NCI-H2227 (cell line): ENCODE data around the gene IMPDH2.

Experiments used
- DNase-seq: peaks from one replicate; lab custom pipeline; 2025; ENCODE audit not compliant: unreplicated experiment; lab: John Stamatoyannopoulos, UW

Gene IMPDH2

DNA sequence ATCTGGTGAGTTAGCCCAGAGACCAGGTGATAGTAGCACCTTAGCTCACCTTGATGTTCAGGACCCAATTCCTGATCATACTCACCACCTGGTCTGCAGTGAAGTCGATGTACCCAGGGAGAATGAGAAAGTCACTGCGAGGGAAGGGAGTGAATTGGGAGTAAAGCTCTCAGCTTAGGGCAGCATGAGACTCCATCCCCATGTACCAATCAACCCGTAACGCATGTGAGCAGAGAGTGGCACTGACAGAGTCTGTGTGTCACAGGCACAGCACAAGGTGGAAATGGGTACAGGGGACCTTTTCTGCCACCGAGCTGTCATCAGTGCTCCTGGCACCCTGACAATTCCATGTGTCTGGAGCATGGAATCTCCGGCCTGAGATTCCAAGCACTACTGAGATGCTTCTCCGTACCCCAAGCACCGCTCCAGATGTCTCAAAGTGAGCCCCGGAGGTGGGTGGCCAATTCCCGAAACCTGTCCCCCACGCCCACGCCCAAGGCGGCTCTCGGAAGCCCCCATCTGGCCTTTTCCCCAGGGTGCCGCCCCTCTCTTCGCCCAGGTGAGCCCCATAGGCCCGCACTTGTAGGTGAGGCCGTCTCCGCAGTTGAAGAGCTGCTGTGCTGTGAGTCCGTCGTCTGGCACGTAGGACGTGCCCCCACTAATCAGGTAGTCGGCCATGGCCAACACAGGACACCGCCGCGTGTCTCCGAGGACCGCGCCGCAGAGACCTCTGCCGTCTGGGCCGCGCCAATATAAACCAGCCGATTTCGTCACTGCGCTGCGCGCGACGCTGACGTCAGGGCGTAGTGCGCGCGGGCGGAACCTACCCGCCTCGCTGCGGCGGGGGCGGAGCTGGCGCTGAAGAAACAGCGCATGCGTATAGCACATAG lies at the start of gene IMPDH2:
IMPDH2 (minus strand) TSS at position 726 of the 890 bp plus-strand sequence; CDS start at position 678, 48 bp downstream.
- peak; percentile 95 for DNase-seq

GRCh38 chr3:49076646-49077045 lies 47.4 kb upstream of the IMPDH2 start:
- no peak for DNase-seq

DNA sequence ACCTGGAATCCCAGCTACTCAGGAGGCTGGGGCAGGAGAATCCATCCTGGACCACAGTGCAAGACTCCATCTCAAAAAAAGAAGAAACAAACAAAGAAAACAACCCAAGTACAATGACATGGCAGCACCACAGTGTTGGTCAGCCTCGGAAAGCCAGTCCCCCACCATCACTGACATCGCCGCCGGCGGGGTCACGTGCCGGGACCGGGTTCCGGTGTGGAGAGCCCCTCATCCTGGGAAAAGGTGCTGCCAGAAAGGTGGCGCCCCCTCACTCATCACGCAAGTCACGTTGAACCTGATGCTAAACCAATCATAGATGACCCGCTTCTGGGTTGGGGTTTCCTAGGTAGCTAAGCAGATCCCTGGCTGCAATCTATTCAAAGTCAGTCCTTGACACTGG lies 46.9 kb upstream of the IMPDH2 start:
- no peak for DNase-seq

DNA sequence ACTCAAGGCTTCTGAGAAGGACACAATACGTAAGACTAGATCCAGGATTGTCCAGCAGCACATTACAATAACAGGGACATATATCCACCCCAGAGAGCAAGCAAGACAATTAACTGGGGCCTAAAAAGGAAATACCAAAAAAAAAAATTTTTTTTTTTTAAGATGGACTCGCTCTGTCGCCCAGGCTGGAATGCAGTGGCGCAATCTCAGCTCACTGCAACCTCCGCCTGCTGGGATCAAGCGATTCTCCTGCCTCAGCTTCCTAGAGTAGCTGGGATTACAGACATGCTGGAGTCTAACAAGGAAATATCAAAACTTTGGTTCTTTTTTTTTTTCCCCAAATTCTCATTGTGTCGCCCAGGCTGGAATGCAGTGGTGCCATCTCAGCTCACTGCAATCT lies 28.8 kb upstream of the IMPDH2 start:
- no peak for DNase-seq

DNA sequence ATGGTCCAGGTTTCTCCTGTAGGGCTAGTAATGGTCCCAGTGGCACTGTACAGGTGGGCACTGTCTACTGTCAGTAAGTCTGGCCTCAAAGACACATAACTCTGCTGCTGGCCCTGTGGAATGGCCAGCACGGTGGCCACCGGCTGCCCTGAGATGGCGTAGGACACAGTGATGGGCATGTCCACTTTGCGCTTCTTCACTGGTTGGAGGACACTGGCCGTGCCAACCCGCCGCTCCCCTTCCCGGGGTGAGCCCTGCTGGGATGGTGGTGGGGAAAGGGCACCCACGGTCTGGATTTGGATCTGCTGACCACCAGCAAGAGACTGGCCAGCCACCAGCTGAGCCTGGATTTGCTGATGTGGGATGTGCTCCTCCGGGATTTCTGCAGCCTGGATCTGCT lies 28.1 kb upstream of the IMPDH2 start:
- no peak for DNase-seq

DNA sequence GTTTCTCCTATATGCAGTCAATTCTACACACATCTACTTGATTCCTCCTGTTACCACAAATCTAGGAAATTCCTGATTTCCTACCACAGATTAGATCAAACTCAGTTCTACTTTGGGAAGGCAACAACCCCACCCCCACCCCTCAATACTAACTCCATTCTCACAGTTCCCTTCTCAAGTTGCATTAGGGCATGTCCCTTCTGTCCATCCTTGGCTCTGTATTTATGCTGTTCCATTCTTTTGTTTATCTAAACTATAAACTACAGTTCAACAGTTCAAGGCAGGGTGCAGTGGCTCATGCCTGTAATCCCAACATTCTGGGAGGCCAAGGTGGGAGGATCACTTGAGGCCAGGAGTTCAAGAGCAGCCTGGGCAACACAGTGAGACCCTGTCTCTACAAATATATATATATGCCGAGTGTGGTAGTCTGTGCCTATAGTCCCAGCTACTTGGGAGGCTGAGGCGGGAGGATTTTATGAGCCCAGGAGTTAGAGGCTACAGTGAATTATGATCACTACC lies 25.2 kb upstream of the IMPDH2 start:
- DNase-seq: no peak

- DNase-seq: no peak
Observed at GRCh38 chr3:49053543-49053942, 24.3 kb upstream of the IMPDH2 start.

- DNase-seq: no peak
Observed at GRCh38 chr3:49035281-49035680, 6.1 kb upstream of the IMPDH2 start.

- no peak for DNase-seq
Observed at GRCh38 chr3:49034650-49035049, 5.5 kb upstream of the IMPDH2 start.

DNA sequence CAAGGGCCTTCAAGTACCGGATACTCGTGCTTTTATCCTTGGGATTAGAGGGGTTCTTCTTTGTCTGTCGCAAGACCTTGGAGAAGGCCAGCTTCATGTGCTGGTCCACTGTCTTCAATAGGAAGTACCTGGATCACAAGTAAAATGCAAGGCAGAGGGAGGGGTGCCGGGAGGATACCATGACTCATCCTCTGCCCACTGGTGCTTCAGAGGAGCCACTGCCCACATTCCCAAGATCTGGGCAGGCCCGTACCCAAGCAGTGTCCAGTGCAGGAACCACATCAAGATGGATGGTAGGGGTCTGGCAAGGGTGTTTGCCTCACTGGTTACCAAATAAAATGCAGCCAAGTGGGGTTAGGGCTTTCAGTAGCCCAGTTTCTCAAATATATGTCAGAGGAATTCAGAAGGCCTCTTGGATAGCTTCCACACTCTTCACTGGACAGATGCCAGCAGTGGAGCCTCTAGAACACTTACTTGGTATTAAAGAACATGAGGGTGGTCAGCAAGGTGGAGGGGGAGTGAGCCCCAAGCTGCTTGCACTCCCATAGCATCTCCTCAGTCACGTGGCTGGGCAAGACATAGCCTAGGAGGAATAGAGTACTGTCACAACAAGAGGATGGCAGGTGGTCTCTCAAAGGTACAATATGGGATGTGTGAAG lies 3.6 kb upstream of the IMPDH2 start:
- DNase-seq: no peak

GRCh38 chr3:49030321-49030720 lies 1.1 kb upstream of the IMPDH2 start:
- no peak for DNase-seq

DNA sequence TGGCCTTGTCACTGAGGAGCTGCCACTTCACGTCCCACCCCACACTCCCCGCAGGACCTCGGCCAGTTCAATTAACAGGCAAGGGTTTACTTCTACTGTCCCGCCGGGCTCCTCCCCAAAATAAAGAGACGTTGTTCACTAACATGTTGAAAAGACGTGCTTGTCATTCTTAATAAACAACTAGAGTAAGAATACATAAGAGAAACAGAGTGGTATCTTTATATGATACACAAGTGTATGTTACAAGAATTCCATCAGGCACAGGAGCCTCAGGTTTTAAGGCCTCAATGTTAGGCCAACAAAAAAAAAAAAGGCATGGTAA lies 326 bp upstream of the IMPDH2 start:
- no peak for DNase-seq

DNA sequence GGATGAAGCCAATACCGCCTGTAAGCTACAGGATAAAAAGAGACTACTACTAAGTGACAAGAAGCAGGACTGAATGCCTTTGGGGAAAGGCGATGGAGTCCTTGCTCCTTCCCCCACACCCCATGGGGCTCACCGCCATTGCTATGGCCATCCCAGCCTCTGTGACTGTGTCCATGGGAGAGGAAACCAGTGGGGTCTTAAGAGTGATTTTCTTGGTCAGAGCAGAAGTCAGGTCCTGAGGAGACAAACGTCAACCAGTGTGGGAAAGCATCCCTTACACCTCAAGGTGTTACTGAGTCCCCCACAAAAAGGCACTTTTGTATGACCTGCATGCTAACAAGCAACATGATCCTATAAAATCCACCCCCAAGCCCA lies 913 bp downstream of the IMPDH2 start:
- DNase-seq: no peak

GRCh38 chr3:49027634-49028033 lies 1.6 kb downstream of the IMPDH2 start:
- DNase-seq: no peak

- no peak for DNase-seq
Observed at GRCh38 chr3:49026536-49026935, 2.7 kb downstream of the IMPDH2 start.

- DNase-seq: no peak
Observed at GRCh38 chr3:49025793-49026520, 3.2 kb downstream of the IMPDH2 start.

GRCh38 chr3:49025005-49025792 lies 4.0 kb downstream of the IMPDH2 start:
- DNase-seq: no peak

GRCh38 chr3:49024449-49024848 lies 4.7 kb downstream of the IMPDH2 start:
- no peak for DNase-seq

DNA sequence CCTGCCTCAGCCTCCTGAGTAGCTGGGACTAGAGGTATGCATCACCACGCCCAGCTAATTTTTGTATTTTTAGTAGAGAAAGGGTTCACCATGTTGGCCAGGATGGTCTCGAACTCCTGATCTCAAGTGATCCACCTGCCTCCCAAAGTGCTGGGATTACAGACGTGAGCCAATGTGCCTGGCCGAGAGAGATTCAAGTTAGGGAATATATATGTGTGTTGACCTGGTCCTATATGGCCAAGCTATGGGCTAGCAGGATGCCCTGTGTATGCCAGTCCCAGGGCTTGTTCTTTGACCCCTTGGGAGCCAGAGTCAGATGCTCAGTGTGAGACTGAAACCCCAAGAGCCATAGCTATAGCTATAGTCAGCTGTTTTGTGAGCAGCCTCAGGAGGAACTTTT lies 5.4 kb downstream of the IMPDH2 start:
- no peak for DNase-seq

- DNase-seq: no peak
Observed at GRCh38 chr3:49022688-49023171, 6.5 kb downstream of the IMPDH2 start.
